Hindlimb muscle (tissue), 1 donor: ENCODE results near the gene STK40. TPM values are rescaled to one million over a fixed set of nuclear protein-coding genes. Genes with fewer than 3 reads are reported as not detected.
A peak's percentile ranks its signal among the peaks of the same experiment; 100 is the strongest.

ENCODE experiments used
- DNase-seq: peaks from one replicate; pipeline ENCODE4 v3.0.0-alpha.2; 2013
- polyA plus RNA-seq: library from polyadenylated mRNA; unstranded; fragments of 120-200 nt; gene quantifications from one replicate; pipeline ENCODE4 v1.2.1, GENCODE V29; 2013; ENCODE audit not compliant: insufficient read length

The STK40 gene
- polyA plus RNA-seq, 1 donor: 22.3 TPM

DNA sequence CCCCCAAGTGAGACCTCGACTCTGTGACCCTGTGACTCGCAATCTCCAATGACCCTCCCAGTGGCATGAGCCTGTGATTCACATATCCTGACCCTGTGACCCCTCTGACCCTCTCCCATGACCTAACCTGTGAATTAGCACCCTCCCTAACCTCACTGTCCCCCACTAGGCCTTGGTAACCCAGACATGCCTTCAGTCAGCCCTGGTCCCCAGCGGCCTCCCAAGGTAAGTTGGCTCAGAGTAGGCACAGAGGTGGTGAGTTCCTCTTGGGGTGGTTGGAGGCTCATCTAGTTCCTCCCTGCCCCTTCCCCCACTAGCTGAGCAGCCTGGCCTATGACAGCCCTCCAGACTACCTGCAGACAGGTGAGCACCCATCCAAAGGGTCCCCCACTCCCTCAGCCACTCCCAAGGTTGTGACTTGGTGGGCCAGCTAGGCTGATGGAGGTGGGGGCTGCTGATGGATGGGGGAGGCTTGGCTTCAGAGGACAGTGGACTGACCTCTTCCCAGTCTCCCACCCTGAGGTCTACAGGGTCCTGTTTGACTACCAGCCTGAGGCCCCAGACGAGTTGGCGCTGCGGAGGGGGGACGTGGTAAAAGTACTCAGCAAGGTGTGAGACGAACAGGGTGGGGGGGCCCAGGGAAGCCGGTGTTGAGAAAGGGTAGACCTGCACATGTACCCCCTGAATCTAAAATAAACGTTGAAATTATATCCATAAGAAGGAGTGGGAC, 78.0 kb downstream of the STK40 start:
- no peak for DNase-seq

GRCh38 chr1:36306902-36307456, 78.7 kb downstream of the STK40 start:
- peak; percentile 93 for DNase-seq

DNA sequence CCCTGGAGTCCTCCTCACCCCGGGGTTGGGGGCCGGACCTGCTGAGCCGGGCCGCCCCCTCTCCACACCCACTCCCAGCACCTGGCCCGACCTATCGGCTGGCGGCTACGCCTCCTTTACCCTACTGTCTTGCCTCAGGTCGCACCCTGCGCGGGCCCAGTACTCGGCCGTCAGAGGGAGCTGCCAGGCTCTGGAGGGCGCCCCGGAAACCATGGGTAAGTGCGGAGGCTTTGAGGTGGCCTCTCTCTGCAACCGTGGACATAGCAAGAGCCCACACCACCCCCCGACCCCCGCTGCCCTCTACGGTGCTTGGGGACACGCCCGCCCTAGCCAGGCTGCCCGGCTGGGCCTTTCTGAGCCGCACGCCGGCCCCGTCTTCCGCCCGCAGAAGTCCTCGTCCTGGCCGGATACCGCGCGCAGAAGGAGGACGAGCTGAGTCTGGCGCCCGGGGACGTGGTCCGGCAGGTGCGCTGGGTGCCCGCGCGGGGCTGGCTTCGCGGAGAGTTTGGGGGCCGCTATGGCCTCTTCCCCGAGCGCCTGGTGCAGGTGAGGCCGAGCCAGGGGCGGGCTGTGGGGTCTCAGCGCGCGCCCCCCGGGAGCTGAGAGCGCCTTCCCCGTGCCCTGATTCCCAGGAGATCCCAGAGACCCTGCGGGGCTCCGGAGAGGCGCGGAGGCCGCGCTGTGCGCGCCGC, 79.4 kb downstream of the STK40 start, which contains the start of gene SH3D21:
SH3D21 (plus strand) TSS at position 159 of the 692 bp plus-strand sequence; CDS start at position 212, 53 bp downstream.
- no peak for DNase-seq

DNA sequence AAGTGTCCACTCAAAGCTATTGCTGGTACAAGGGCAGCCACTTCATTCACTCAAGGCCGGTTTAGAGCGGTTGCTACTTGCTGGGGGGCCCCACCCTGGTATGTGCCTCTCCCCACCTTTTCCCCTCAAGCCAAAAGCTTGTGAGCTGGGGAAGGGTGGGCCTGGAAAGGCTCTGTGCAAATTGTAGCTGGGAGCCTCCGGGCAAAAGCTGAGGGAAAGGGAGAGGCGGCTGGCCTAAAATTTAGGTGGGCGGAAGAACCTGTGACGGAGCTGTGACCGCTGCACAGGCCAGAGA, 79.9 kb downstream of the STK40 start:
- no peak for DNase-seq

- DNase-seq: no peak
Measured at GRCh38 chr1:36304970-36305914, 80.5 kb downstream of the STK40 start.

- DNase-seq: no peak
Measured at GRCh38 chr1:36304521-36304920, 81.2 kb downstream of the STK40 start.

DNA sequence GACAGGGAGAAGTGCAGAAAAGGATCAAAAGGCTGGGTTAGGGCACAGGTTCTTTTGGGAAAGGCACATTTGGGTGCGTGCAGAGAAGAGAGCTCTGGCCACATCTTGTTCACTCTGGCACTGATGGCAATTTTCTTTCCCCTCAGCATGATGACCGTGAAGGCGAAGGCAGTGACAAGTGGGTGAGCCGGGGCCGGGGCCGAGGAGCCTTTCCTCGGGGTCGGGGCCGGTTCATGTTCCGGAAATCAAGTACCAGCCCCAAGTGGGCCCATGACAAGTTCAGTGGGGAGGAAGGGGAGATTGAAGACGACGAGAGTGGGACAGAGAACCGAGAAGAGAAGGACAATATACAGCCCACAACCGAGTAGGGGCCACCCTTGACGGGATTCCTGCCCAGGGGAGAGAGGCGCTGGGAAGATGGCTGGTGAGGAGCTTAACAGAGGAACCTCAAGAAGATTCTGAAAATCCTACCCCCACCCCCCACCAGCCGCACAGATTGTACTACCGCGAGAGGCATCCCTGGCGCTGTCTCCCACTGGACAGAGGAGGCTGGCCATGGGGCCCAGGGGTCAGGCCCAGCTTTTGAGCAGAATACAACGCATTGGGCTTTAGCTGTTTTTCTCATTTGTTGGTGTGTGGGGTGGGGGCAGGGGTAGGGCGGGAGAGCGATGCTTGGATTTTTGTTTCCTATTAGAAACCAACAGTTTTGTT, 81.9 kb downstream of the STK40 start:
- no peak for DNase-seq

GRCh38 chr1:36303244-36303643, 82.5 kb downstream of the STK40 start:
- no peak for DNase-seq

DNA sequence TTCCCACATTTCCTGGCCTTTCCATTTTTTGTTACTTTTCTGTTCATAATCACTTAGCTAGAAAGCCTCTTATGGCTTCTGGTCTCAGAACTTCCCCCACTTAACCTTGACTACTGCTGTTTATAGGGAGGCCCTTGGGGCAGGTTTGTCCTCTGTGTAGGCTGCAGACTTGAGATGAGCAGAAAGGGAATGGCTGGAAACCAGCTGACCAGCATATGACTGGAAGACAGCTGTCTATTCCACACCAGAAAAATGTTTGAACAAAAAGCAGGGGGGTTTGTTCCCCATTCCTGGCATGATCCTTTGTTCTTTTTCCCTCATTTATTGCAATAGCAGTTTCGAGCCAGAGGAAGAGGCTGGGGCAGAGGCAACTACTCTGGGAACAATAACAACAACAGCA, 84.5 kb downstream of the STK40 start:
- no peak for DNase-seq

DNA sequence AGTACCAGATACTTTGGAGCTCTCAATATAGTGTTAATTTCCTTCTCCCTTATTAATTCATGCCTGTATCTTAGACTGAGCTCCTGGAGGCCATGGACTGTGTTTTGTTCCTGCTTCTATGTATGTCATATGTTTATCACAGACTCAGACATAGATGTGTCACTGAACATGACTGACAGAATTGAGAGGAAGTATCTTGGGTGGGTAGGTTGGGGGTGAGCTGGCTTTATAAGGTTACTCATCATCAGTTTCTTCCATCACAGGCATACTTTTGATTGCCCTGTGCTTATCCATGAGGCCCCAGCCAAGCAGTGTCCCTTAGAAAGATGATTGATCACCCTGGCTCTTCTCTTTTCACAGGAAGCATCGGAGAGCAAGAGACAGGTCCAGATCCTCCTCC, 85.2 kb downstream of the STK40 start:
- no peak for DNase-seq

DNA sequence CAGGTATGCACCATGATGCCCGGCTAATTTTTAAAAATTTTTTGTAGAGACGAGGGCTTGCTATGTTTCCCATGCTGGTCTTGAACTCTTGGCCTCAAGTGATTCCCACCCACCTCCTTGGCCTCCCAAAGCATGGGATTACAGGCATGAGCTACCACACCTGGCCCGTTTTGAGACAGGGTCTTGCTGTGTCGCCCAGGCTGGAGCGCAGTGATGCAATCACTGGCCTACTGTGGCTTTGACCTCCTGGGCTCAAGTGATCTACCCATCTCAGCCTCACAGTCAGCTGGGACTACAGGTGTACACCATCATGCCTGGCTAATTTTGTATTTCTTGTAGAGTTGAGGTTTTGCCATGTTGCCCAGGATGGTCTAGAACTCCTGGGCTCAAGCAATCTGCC, 87.1 kb downstream of the STK40 start:
- DNase-seq: no peak

DNA sequence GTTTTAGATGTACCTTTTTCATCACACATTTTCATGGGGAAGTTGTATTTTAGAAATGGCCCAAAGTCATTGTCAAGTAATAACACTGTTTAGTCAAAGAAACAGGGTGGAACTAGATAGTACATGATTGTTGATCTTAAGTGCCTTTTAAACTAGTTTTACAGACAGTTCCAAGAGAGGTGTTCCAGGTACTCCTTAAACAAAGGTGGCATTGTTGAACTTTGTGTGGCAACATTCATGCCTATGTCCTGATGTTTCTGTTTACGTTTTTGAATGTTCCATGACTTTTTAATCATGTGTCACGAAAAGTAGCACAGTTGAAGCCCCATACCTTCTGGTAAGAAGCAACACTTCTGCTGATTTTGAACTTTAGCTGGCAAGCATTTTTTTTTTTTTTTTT, 88.7 kb downstream of the STK40 start:
- DNase-seq: no peak

GRCh38 chr1:36295390-36295789, 90.3 kb downstream of the STK40 start:
- DNase-seq: no peak

Other genes starting within 250 kb of the STK40 start
- gene TRAPPC3, start 236.4 kb downstream of the STK40 start, polyA plus RNA-seq: 30.3 TPM
- 161 TPM for gene MAP7D1, start 229.8 kb downstream of the STK40 start, polyA plus RNA-seq
- gene THRAP3, start 161.5 kb downstream of the STK40 start, polyA plus RNA-seq: 99.8 TPM
- 3.4 TPM for gene SH3D21, start 79.6 kb downstream of the STK40 start, polyA plus RNA-seq
- gene EVA1B, start 62.3 kb downstream of the STK40 start, polyA plus RNA-seq: 34.8 TPM
- 23.5 TPM for gene LSM10, start 12.0 kb upstream of the STK40 start, polyA plus RNA-seq
- 5.4 TPM for gene OSCP1, start 64.5 kb upstream of the STK40 start, polyA plus RNA-seq
- 60.5 TPM for gene MRPS15, start 78.5 kb upstream of the STK40 start, polyA plus RNA-seq
- 3.8 TPM for gene CSF3R, start 97.0 kb upstream of the STK40 start, polyA plus RNA-seq